ENCODE results near the gene IFNL3.
A peak's percentile ranks its signal among the peaks of the same experiment; 100 is the strongest.
"Not testable (repeated sequence)": the region's sequence is repeated elsewhere in the genome, so short reads cannot be mapped to it uniquely, and the experiment has no call there.

Gene IFNL3

DNA sequence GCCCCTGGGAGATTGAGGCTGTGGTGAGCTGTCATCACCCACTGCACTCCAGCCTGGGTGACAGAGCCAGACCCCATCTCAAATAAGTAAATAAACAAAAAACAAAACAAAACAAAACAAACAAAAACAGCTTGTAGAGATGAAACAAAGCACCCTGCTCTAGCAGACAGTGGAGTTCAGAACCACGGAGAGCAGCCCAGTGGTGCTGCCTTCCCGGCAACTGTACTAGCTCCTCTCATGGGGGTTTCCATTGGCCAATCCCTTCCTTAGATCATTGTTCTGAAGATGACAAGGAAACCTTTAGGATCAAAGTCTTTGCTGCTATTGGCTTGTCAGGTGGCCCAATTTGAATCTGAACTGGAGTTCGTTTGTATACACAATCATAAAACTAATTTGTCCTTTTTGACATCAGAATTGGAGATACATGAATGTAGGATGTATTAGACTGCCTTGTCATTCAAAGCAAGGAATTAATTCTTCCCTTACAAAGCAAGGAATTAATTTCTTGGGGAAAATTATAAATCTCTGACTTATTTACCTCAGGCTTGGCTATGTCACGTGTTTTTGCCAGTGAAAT, 21.0 kb downstream of the IFNL3 start:
- H4K20me1 ChIP-seq, result no peaks in the 10 kb centered on the region; a peak in 1 of 22 replicates
- no peak overlapping the region for H3K4me3 ChIP-seq
- H3K4me2 ChIP-seq, result no peak overlapping the region
- H3K36me3 ChIP-seq, result no peaks in the 10 kb centered on the region
- no peak overlapping the region for H3K27ac ChIP-seq
- H3K9ac ChIP-seq, result no peak overlapping the region
- H3K27me3 ChIP-seq, result no peaks in the 10 kb centered on the region
- no peak for TF ChIP-seq Cebpa-rat (IDR thresholded peaks at IDR 0.05)
- H3K4me1 ChIP-seq, result peaks cover 0 to 11% (median 6%) of the 10 kb centered on the region in 10 experiments; a peak in 8 of 20 replicates
- H3K9me3 ChIP-seq (replicated peaks in 1 of 11), result no peaks in the 10 kb centered on the region

DNA sequence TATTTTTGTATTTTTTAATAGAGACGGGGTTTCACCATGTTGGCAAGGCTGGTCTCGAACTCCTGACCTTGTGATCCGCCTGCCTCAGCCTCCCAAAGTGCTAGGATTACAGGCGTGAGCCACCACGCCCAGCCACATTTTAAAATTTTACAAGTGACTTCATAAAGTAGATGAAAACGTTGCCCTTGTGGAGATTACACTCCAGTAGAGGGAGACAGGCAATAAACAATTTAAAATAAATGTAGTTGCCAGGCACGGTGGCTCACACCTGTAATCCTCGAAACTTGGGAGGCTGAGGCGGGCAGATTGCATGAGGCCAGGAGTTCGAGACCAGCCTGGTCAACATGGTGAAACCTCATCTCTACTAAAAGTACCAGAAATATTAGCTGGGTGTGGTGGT, 25.7 kb downstream of the IFNL3 start:
- H3K4me3 ChIP-seq; H3K4me1 ChIP-seq; H3K9ac ChIP-seq; H4K20me1 ChIP-seq; H3K4me2 ChIP-seq; H3K27ac ChIP-seq; H3K27me3 ChIP-seq; H3K36me3 ChIP-seq; H3K9me3 ChIP-seq (replicated peaks in 1 of 11): not testable (repeated sequence)

DNA sequence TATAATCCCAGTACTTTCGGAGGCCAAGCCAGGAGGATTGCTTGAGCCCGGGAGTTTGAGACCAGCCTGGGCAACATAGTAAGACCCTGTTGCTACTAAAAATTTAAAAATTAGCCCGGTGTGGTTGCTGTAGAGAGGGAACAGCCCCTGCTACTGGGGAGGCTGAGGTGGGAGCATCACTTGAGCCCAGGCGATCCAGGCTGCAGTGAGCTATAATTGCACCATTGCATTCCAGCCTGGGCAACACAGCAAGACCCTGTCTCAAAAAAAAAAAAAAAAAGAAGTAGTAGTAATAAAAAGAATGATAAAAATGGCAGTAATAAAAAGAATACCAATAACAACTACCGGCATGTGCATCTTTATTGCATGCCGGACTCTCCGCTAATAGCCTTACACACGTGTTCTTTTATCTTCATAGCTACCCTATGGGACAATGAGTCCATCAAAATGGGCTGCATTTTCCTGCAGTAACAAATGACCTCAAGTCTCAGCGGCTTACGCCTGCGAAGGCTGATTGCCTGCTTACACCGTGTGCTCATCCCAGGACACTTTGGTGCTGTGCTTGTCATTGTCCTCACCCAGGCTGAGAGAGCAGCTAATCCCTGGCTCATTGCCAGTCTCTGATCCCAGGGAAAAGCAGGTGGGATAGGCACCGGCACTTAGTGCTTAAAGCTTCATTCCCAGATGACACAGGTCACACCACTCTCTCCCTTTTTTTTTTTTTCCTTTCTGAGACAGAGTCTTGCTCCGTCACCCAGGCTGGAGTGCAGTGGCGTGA, 26.4 kb downstream of the IFNL3 start:
- Histone ChIP-seq H3K36me3 (no peaks in the 10 kb centered on the region), H3K9ac (no peak overlapping the region), H3K4me3 (no peak overlapping the region), H3K27ac (no peak overlapping the region), H3K27me3 (no peaks in the 10 kb centered on the region), H3K4me1 (peaks cover 0 to 7% (median 0%) of the 10 kb centered on the region in 10 experiments; a peak in 3 of 20 replicates), H3K9me3 (replicated peaks in 1 of 11) (no peaks in the 10 kb centered on the region), H4K20me1 (no peaks in the 10 kb centered on the region; a peak in 2 of 22 replicates), H3K4me2 (no peak overlapping the region)
- TF ChIP-seq Cebpa-rat (IDR thresholded peaks at IDR 0.05), result no peak

DNA sequence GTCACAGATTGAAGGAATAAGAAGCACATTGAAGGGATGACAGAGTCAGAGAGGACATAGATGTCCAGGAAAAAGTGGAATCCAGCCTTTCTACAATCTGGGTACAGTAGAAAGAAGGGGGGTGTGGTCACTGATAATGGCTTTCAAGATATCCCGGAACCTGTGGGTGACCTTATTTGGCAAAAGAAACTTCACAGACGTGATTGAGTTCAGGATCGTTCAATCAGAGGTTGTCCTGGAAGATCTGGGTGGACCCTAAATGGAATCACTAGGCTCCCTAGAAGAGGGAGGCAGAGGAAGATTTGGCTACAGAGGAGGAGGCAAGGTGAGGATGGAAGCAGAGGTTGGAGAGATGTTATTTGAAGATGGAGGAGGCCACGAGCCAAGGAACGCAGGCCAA, 27.7 kb downstream of the IFNL3 start:
- Histone ChIP-seq H4K20me1 (no peaks in the 10 kb centered on the region; a peak in 2 of 22 replicates), H3K9ac (no peak overlapping the region), H3K36me3 (no peaks in the 10 kb centered on the region), H3K4me2 (no peak overlapping the region), H3K27me3 (no peaks in the 10 kb centered on the region), H3K4me3 (no peak overlapping the region), H3K27ac (no peak overlapping the region), H3K9me3 (replicated peaks in 1 of 11) (no peaks in the 10 kb centered on the region), H3K4me1 (peaks cover 0 to 7% (median 0%) of the 10 kb centered on the region in 10 experiments; a peak in 3 of 20 replicates)
- no peak for TF ChIP-seq Cebpa-rat (IDR thresholded peaks at IDR 0.05)

DNA sequence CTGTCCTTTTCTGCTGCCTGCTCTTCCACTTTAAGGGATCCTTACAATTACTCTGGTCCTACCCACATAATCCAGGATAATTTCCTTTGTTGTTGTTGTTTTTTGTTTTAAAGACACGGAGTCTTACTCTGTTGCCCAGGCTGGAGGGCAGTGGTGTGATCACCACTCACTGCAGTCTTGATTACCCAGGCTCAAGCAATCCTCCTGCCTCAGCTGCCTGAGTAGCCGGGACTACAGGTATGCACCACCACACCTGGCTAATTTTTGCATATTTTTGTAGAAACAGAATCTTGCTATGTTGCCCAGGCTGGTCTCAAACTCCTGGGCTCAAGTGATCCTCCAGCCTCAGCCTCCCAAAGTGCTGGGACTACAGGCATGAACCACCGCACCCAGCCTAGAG, 29.5 kb downstream of the IFNL3 start:
- H3K4me3 ChIP-seq; H3K4me1 ChIP-seq; H4K20me1 ChIP-seq; H3K27ac ChIP-seq; H3K9ac ChIP-seq; H3K9me3 ChIP-seq (replicated peaks in 1 of 11); H3K36me3 ChIP-seq; H3K4me2 ChIP-seq; H3K27me3 ChIP-seq: not testable (repeated sequence)

DNA sequence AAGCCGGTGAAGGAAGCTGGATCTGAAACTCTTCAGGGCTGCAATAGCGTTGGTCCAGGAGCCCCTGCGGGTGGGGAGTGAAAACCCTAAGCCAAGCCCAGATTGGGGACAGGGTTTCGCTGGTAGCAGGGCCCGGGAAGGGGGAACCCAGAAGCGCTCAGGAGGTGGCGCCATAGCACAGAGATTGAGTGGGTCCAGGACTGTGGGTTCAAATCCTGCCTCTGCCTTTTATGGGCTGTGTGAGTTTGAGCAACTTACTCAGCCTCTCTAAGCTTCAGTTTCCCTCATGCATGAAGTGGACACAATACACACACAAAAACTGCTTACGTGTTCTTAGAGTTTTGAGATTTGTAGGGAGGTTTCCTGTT, 32.4 kb downstream of the IFNL3 start:
- no peak overlapping the region for H3K27ac ChIP-seq
- no peaks in the 10 kb centered on the region; a peak in 1 of 22 replicates for H4K20me1 ChIP-seq
- H3K27me3 ChIP-seq, result no peaks in the 10 kb centered on the region
- peaks cover 0 to 6% (median 0%) of the 10 kb centered on the region in 10 experiments; a peak in 5 of 20 replicates for H3K4me1 ChIP-seq
- no peak overlapping the region for H3K9ac ChIP-seq
- TF ChIP-seq Cebpa-rat (IDR thresholded peaks at IDR 0.05), result no peak
- no peaks in the 10 kb centered on the region for H3K36me3 ChIP-seq
- no peak overlapping the region for H3K4me2 ChIP-seq
- H3K4me3 ChIP-seq, result no peak overlapping the region
- H3K9me3 ChIP-seq (replicated peaks in 1 of 11), result no peaks in the 10 kb centered on the region

DNA sequence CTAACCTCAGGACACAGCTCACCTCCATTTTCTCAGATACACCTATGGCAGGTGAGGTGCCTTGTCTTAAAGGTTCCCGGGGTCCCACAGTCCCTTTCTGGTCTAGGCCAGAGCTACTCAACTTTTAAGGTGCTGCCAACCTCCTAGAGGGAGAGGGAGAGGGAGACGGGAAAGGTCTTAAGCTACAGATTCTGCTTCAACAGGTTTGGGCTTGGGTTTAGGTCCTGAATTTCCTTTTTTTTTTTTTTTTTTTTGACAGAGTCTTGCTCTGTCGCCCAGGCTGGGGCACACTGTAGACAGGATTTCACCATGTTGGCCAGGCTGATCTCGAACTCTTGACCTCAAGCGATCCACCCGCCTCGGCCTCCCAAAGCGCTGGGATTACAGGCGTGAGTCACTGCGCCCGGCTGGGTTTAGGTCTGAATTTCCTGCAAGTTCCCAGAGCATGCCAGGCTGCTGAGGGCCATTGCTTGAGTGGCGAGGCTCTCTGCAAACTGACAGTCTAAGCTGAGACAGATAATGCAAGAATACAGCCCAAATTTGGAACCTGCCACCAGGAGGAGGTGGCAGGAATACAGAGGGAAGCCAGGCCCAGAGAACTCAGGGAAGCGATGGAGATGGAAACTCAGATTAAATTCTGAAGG, 33.0 kb downstream of the IFNL3 start:
- TF ChIP-seq Cebpa-rat (IDR thresholded peaks at IDR 0.05), result no peak
- H3K4me2 ChIP-seq, result no peak overlapping the region
- no peaks in the 10 kb centered on the region for H3K9me3 ChIP-seq (replicated peaks in 1 of 11)
- no peaks in the 10 kb centered on the region; a peak in 1 of 22 replicates for H4K20me1 ChIP-seq
- peaks cover 0 to 6% (median 0%) of the 10 kb centered on the region in 10 experiments; a peak in 5 of 20 replicates for H3K4me1 ChIP-seq
- no peaks in the 10 kb centered on the region for H3K27me3 ChIP-seq
- H3K4me3 ChIP-seq, result no peak overlapping the region
- no peaks in the 10 kb centered on the region for H3K36me3 ChIP-seq
- no peak overlapping the region for H3K27ac ChIP-seq
- no peak overlapping the region for H3K9ac ChIP-seq

DNA sequence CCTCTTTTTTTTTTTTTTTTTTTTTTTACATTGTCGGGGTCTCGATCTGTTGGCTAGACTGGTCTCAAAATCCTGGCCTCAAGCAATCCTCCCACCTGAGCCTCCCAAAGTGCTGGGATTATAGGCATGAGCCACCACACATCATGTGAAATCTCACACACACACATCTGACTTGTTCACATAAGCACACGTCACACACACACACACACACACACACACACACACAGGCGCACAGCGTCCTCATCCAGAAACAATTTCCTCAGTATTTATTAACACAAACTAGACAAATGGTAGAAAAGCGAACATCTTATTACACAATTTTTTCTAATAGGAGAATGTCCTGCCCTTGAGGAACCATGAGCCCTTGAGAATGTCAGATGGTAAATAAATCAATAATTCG, 35.6 kb downstream of the IFNL3 start:
- no peaks in the 10 kb centered on the region for H3K36me3 ChIP-seq
- no peaks in the 10 kb centered on the region for H3K9me3 ChIP-seq (replicated peaks in 1 of 11)
- H3K9ac ChIP-seq, result no peak overlapping the region
- no peak overlapping the region for H3K27ac ChIP-seq
- no peak overlapping the region for H3K4me2 ChIP-seq
- peaks cover 0 to 6% (median 0%) of the 10 kb centered on the region in 10 experiments; a peak in 5 of 20 replicates for H3K4me1 ChIP-seq
- no peak overlapping the region for H3K4me3 ChIP-seq
- peaks cover 6 to 19% (median 7%) of the 10 kb centered on the region in 11 experiments for H3K27me3 ChIP-seq
- no peaks in the 10 kb centered on the region; a peak in 2 of 22 replicates for H4K20me1 ChIP-seq
- no peak for TF ChIP-seq Cebpa-rat (IDR thresholded peaks at IDR 0.05)

DNA sequence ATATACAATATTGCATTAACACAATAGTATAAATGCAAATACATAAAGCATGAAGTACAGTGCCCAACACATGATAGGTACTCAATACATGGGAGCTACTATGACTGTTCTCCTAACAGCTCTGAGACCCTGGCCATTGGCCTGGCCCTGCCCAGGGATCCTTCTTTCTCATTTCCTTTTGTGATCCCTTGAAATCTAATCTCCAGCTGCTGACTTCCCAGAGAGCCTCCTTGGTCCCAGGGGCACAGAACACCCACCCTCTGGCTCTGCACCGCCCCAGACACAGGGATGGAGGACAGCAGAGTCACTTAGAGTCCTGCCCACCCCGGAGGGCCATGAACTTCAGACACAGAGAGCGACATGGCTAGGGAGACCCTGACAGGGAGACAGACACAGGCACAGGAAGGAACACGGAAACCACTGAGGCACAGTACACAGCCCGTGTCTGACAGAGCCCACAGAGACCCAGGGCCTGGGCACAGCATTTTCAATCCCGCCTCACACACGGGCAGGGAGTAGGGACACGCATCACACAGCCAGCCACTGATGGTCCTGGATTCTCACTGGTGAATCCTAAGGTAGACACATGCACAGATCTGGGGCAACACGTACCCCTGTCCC, 36.5 kb downstream of the IFNL3 start:
- Histone ChIP-seq H3K9me3 (replicated peaks in 1 of 11) (no peaks in the 10 kb centered on the region), H3K27me3 (peaks cover 16 to 28% (median 16%) of the 10 kb centered on the region in 11 experiments), H4K20me1 (no peaks in the 10 kb centered on the region; a peak in 1 of 22 replicates), H3K4me3 (no peak overlapping the region), H3K36me3 (no peaks in the 10 kb centered on the region), H3K9ac (no peak overlapping the region; a peak in 1 of 22 replicates), H3K4me1 (peaks cover 0 to 6% (median 0%) of the 10 kb centered on the region in 10 experiments; a peak in 5 of 20 replicates), H3K27ac (no peak overlapping the region), H3K4me2 (peak overlapping the region in 3 of 11 experiments; percentile 8 to 21 (median 12); a peak in 3 of 22 replicates)
- TF ChIP-seq Cebpa-rat (IDR thresholded peaks at IDR 0.05), result no peak

All from BLaER1 treated with 17β-estradiol and CSF1 and Interleukin-3, amounts not matched to agents 10 nM and 100 nM (cell line).